Activated CD4-positive, alpha-beta T cell treated with anti-CD3 and anti-CD28 coated beads, Interleukin-2, amount 50 U/mL, for 16 hours (primary cell): ENCODE data around the gene GRAMD2B.
A peak's percentile ranks its signal among the peaks of the same experiment; 100 is the strongest.
"Not testable (repeated sequence)": the region's sequence is repeated elsewhere in the genome, so short reads cannot be mapped to it uniquely, and the experiment has no call there.

Source experiments
- DNase-seq: peaks from one replicate; pipeline ENCODE4 v3.0.0-alpha.2; 2020

The GRAMD2B gene

GRCh38 chr5:126414874-126415502 lies 8.2 kb upstream of the GRAMD2B start:
- no peak for DNase-seq

GRCh38 chr5:126415789-126416188 lies 7.4 kb upstream of the GRAMD2B start:
- DNase-seq = no peak

GRCh38 chr5:126416266-126416925 lies 6.8 kb upstream of the GRAMD2B start:
- no peak for DNase-seq

- DNase-seq = no peak
Measured at GRCh38 chr5:126417178-126417577, 6.0 kb upstream of the GRAMD2B start.

GRCh38 chr5:126419102-126419501 lies 4.1 kb upstream of the GRAMD2B start:
- peak; percentile 36 for DNase-seq

GRCh38 chr5:126428421-126428820 lies 5.2 kb downstream of the GRAMD2B start:
- no peak for DNase-seq

- DNase-seq = no peak
Measured at GRCh38 chr5:126430631-126431030, 7.4 kb downstream of the GRAMD2B start.

- no peak for DNase-seq
Measured at GRCh38 chr5:126433701-126434100, 10.5 kb downstream of the GRAMD2B start.

- no peak for DNase-seq
Measured at GRCh38 chr5:126435261-126435660, 12.1 kb downstream of the GRAMD2B start.

- DNase-seq = no peak
Measured at GRCh38 chr5:126435714-126436113, 12.5 kb downstream of the GRAMD2B start.

- no peak for DNase-seq
Measured at GRCh38 chr5:126437721-126438120, 14.5 kb downstream of the GRAMD2B start.

GRCh38 chr5:126438267-126438666 lies 15.1 kb downstream of the GRAMD2B start:
- DNase-seq = peak; percentile 76

- DNase-seq = no peak
Measured at GRCh38 chr5:126438868-126439267, 15.7 kb downstream of the GRAMD2B start.

GRCh38 chr5:126439724-126440123 lies 16.5 kb downstream of the GRAMD2B start:
- not testable (repeated sequence) for DNase-seq

- no peak for DNase-seq
Measured at GRCh38 chr5:126441230-126441629, 18.0 kb downstream of the GRAMD2B start.

- peak; percentile 69 for DNase-seq
Measured at GRCh38 chr5:126443374-126443851, 20.2 kb downstream of the GRAMD2B start.

GRCh38 chr5:126444137-126444536 lies 20.9 kb downstream of the GRAMD2B start:
- no peak for DNase-seq

GRCh38 chr5:126445502-126446174 lies 22.4 kb downstream of the GRAMD2B start:
- no peak for DNase-seq

GRCh38 chr5:126446498-126447224 lies 23.5 kb downstream of the GRAMD2B start:
- DNase-seq = peak; percentile 84

- no peak for DNase-seq
Measured at GRCh38 chr5:126448720-126449119, 25.5 kb downstream of the GRAMD2B start.

GRCh38 chr5:126449751-126450271 lies 26.6 kb downstream of the GRAMD2B start:
- DNase-seq = peak; percentile 87

GRCh38 chr5:126450346-126450745 lies 27.1 kb downstream of the GRAMD2B start:
- peak; percentile 58 for DNase-seq

- DNase-seq = no peak
Measured at GRCh38 chr5:126450907-126451306, 27.7 kb downstream of the GRAMD2B start.
